Stimulated activated CD8-positive, alpha-beta memory T cell treated with anti-CD3 and anti-CD28 coated beads, Interleukin-12 subunit alpha, Interleukin-12 subunit beta, amount 100 ng/mL, for 4 hours (primary cell): ENCODE results near the gene ZP4.
"Not testable (repeated sequence)": the region's sequence is repeated elsewhere in the genome, so short reads cannot be mapped to it uniquely, and the experiment has no call there.

Experiments
- DNase-seq: peaks from one replicate; pipeline ENCODE4 v3.0.0-alpha.2; 2020; ENCODE audit warnings: low read depth

The ZP4 gene

GRCh38 chr1:237875291-237875690, 15.4 kb downstream of the ZP4 start:
- no peak for DNase-seq

- DNase-seq = no peak
Observed at GRCh38 chr1:237873487-237874211, 17.1 kb downstream of the ZP4 start.

GRCh38 chr1:237868817-237869600, 21.7 kb downstream of the ZP4 start:
- no peak for DNase-seq

- DNase-seq = no peak
Observed at GRCh38 chr1:237867380-237867888, 23.3 kb downstream of the ZP4 start.

- DNase-seq = no peak
Observed at GRCh38 chr1:237864338-237865244, 26.1 kb downstream of the ZP4 start.

GRCh38 chr1:237863234-237863633, 27.5 kb downstream of the ZP4 start:
- no peak for DNase-seq

GRCh38 chr1:237861944-237862343, 28.8 kb downstream of the ZP4 start:
- no peak for DNase-seq

GRCh38 chr1:237858992-237859391, 31.7 kb downstream of the ZP4 start:
- no peak for DNase-seq

GRCh38 chr1:237857455-237857854, 33.3 kb downstream of the ZP4 start:
- no peak for DNase-seq

GRCh38 chr1:237852342-237852741, 38.4 kb downstream of the ZP4 start:
- DNase-seq = no peak

GRCh38 chr1:237851210-237851845, 39.4 kb downstream of the ZP4 start:
- DNase-seq = no peak

GRCh38 chr1:237843516-237843915, 47.2 kb downstream of the ZP4 start:
- not testable (repeated sequence) for DNase-seq

- DNase-seq = no peak
Observed at GRCh38 chr1:237841485-237841884, 49.2 kb downstream of the ZP4 start.

- no peak for DNase-seq
Observed at GRCh38 chr1:237838904-237839534, 51.7 kb downstream of the ZP4 start.

- DNase-seq = no peak
Observed at GRCh38 chr1:237838320-237838719, 52.4 kb downstream of the ZP4 start.

GRCh38 chr1:237834461-237834860, 56.3 kb downstream of the ZP4 start:
- DNase-seq = no peak

- no peak for DNase-seq
Observed at GRCh38 chr1:237834048-237834447, 56.7 kb downstream of the ZP4 start.

- no peak for DNase-seq
Observed at GRCh38 chr1:237832858-237833257, 57.9 kb downstream of the ZP4 start.
